IPS-18a (cell line): ENCODE measurements around the gene N4BP2L1.

ENCODE experiments used
- H3K27ac ChIP-seq: one replicate; pipeline ENCODE4 v1.5.1; 2013; ENCODE audit warnings: low read length
- H3K27me3 ChIP-seq: one replicate; pipeline ENCODE4 v1.6.1; 2013; ENCODE audit warnings: mild to moderate bottlenecking, low read length; ENCODE audit not compliant: control insufficient read depth, insufficient read depth
- H3K36me3 ChIP-seq: one replicate; pipeline ENCODE4 v1.6.1; 2013; ENCODE audit warnings: low read depth, low read length; ENCODE audit not compliant: control insufficient read depth
- H3K4me1 ChIP-seq: one replicate; pipeline ENCODE4 v1.6.1; 2013; ENCODE audit warnings: low read depth, low read length; ENCODE audit not compliant: control insufficient read depth
- H3K4me3 ChIP-seq: one replicate; pipeline ENCODE4 v1.5.1; 2013; ENCODE audit warnings: low read length
- H3K9ac ChIP-seq: one replicate; pipeline ENCODE4 v1.6.1; 2013; ENCODE audit warnings: mild to moderate bottlenecking, low read length, moderate library complexity
- H3K9me3 ChIP-seq: one replicate; pipeline ENCODE4 v1.6.1; 2013; ENCODE audit warnings: low read depth, low read length; ENCODE audit not compliant: control insufficient read depth

Gene N4BP2L1

GRCh38 chr13:32454886-32455593 is 27.1 kb upstream of the N4BP2L1 start:
- H3K9me3 ChIP-seq, result peaks cover 3% of the 10 kb centered on the region
- no peaks in the 10 kb centered on the region for H3K27me3 ChIP-seq
- H3K36me3 ChIP-seq, result no peaks in the 10 kb centered on the region
- no peak overlapping the region for H3K27ac ChIP-seq
- H3K9ac ChIP-seq, result no peak overlapping the region
- no peaks in the 10 kb centered on the region for H3K4me1 ChIP-seq
- no peak overlapping the region for H3K4me3 ChIP-seq

GRCh38 chr13:32453981-32454380 is 26.1 kb upstream of the N4BP2L1 start:
- Histone ChIP-seq H3K4me3 (no peak overlapping the region), H3K27me3 (no peaks in the 10 kb centered on the region), H3K9me3 (peaks cover 3% of the 10 kb centered on the region), H3K27ac (no peak overlapping the region), H3K36me3 (no peaks in the 10 kb centered on the region), H3K4me1 (no peaks in the 10 kb centered on the region), H3K9ac (no peak overlapping the region)

DNA sequence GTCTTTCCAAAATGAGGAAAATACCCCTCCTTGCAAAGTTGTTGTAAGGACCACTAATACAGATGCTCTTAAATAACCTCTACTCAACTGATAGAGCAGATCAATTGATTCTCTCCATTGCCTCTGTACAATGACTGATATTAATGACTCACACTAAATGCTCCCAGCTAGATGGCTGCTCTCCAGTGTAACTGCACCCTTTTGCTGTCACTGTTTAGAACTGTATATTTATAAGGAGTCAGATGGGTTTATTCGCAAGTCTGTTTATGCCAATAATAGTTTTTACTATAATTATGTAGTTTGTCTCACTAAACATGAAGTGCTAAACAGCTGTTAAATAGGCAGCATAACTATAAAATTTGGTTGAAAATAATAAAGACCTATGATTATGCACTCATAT is 21.0 kb upstream of the N4BP2L1 start:
- H3K27me3 ChIP-seq, result no peaks in the 10 kb centered on the region
- no peaks in the 10 kb centered on the region for H3K9me3 ChIP-seq
- H3K9ac ChIP-seq, result no peak overlapping the region
- no peak overlapping the region for H3K27ac ChIP-seq
- H3K4me1 ChIP-seq, result no peaks in the 10 kb centered on the region
- H3K36me3 ChIP-seq, result no peaks in the 10 kb centered on the region
- no peak overlapping the region for H3K4me3 ChIP-seq

- no peaks in the 10 kb centered on the region for H3K4me1 ChIP-seq
- no peaks in the 10 kb centered on the region for H3K36me3 ChIP-seq
- H3K4me3 ChIP-seq, result no peak overlapping the region
- no peak overlapping the region for H3K27ac ChIP-seq
- no peak overlapping the region for H3K9ac ChIP-seq
- no peaks in the 10 kb centered on the region for H3K9me3 ChIP-seq
- H3K27me3 ChIP-seq, result no peaks in the 10 kb centered on the region
Observed at GRCh38 chr13:32447894-32448623, 20.1 kb upstream of the N4BP2L1 start.

DNA sequence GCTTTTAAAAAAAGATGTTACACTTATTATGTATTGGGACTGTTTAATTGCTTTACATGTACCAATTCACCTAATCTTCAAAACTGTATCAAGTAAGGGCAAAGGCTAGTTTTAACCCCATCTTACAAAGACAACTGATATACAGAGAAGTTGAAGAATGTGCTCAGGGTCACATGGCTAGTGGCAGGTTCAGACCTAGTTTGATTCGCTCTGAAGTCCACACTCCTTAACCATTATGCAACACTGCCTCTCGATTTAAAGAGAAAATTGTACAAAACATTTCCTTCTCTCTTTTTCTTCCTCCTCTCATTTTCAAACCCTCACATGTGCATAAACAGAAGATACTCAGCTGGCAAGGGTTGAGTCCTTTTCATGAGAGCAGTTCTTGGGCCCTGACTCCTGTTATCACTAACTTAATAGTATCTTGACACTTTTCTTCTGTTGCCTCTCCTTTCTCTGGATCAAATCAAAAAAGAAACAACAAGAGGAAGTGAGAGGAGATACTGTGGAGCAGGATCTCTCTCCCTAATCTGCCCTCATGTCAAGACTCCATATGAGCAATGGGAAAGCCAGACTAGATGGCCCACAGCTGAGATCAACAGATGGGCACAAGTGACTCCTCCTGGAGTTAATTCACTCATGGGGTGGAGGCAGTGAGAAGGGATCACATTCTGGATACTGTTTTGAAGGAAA is 19.0 kb upstream of the N4BP2L1 start:
- Histone ChIP-seq H3K9me3 (no peaks in the 10 kb centered on the region), H3K27me3 (no peaks in the 10 kb centered on the region), H3K4me1 (no peaks in the 10 kb centered on the region), H3K27ac (no peak overlapping the region), H3K9ac (no peak overlapping the region), H3K4me3 (no peak overlapping the region), H3K36me3 (no peaks in the 10 kb centered on the region)

GRCh38 chr13:32446220-32446619 is 18.3 kb upstream of the N4BP2L1 start:
- Histone ChIP-seq H3K4me3 (no peak overlapping the region), H3K27me3 (no peaks in the 10 kb centered on the region), H3K9me3 (no peaks in the 10 kb centered on the region), H3K4me1 (no peaks in the 10 kb centered on the region), H3K36me3 (no peaks in the 10 kb centered on the region), H3K27ac (no peak overlapping the region), H3K9ac (no peak overlapping the region)

DNA sequence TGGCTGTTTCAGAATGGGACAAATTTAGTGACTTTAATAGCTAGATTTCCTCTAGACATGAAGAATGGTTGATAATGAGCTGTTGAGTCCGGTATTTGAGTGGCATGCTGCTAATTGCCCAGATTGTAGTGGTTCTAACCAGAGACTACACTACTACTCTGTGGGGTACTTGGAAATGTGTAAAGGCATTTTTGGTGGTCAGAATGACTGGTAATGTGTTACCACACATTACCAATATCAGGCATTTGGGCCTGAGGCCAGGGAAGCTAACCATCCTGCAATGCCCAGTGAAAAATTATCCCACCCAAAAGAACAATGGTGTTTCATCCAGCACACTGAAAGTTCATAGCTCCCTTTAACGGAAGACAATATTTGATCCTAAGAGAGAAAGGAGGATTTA is 17.5 kb upstream of the N4BP2L1 start:
- no peak overlapping the region for H3K27ac ChIP-seq
- no peak overlapping the region for H3K9ac ChIP-seq
- no peaks in the 10 kb centered on the region for H3K36me3 ChIP-seq
- H3K4me1 ChIP-seq, result no peaks in the 10 kb centered on the region
- H3K4me3 ChIP-seq, result no peak overlapping the region
- H3K9me3 ChIP-seq, result no peaks in the 10 kb centered on the region
- H3K27me3 ChIP-seq, result no peaks in the 10 kb centered on the region

DNA sequence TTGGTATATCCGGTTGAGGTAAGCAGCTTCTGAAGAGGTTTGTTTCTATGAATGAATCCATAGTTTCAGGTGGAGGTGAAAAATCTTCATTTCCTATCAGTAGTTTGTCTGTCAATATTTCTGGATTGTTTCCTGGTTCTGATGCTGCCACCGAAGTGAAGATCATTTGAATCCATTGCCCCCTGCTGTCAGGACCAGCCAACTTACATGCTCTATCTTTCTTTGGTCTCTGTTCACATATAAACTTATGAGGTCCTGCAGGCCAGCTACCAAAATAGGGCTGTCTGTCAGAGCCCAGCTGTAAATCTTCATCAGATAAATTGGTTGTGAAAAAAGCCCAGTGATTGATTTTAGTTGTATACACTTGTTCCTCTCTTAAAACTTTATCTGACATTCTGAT is 15.2 kb upstream of the N4BP2L1 start:
- no peaks in the 10 kb centered on the region for H3K9me3 ChIP-seq
- H3K4me1 ChIP-seq, result no peaks in the 10 kb centered on the region

DNA sequence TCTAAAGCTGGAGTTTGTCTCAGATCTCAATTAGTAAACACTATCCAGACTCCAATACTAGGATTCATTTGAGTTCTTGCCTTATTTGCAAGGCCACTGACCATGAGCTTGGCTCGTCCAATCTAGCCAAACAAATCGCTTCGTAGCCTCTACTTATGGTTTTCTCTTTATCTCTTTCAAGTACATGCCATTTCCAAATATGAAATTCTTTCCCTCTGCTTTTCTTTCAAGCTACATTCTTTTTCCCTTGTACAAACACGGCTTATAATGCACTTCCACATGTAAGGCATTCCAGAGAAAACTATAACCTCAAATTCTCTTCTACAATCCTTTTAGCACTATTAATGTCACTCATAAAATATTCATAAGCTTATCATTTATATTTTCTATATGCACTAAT is 10.9 kb upstream of the N4BP2L1 start:
- Histone ChIP-seq H3K36me3 (no peaks in the 10 kb centered on the region), H3K27me3 (no peaks in the 10 kb centered on the region), H3K4me3 (no peak overlapping the region), H3K9ac (no peak overlapping the region), H3K27ac (no peak overlapping the region), H3K4me1 (no peaks in the 10 kb centered on the region), H3K9me3 (no peaks in the 10 kb centered on the region)

More for the DNA sequence above, 15.2 kb upstream of the N4BP2L1 start:
- Histone ChIP-seq H3K9ac (no peak overlapping the region), H3K27ac (no peak overlapping the region), H3K27me3 (no peaks in the 10 kb centered on the region), H3K36me3 (no peaks in the 10 kb centered on the region), H3K4me3 (no peak overlapping the region)

DNA sequence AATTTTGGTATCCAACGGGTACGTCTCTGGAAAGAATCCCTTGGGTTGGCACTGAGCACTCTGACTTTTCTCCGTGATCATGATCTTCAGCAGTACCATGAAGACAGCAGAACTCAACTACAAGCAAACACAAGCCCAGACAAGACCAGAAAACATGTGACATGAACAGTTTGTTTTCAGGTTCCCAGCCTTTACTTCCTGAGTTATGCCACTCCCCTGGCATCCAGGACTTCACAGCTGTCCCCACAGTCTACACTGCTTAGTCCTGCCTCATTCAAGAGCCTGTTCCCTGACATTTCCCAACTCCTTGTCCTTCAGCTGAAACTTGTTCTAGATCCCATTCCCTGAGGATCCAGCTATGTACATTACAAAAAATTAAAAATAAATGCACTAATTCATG is 4.9 kb upstream of the N4BP2L1 start:
- no peaks in the 10 kb centered on the region for H3K36me3 ChIP-seq
- H3K4me1 ChIP-seq, result no peaks in the 10 kb centered on the region
- H3K9ac ChIP-seq, result no peak overlapping the region
- H3K4me3 ChIP-seq, result no peak overlapping the region
- H3K9me3 ChIP-seq, result no peaks in the 10 kb centered on the region
- H3K27me3 ChIP-seq, result peaks cover 5% of the 10 kb centered on the region
- H3K27ac ChIP-seq, result no peak overlapping the region

GRCh38 chr13:32431361-32431760 is 3.4 kb upstream of the N4BP2L1 start:
- Histone ChIP-seq H3K9me3 (no peaks in the 10 kb centered on the region), H3K27me3 (peaks cover 12% of the 10 kb centered on the region), H3K4me1 (peaks cover 3% of the 10 kb centered on the region), H3K4me3 (no peak overlapping the region), H3K36me3 (no peaks in the 10 kb centered on the region), H3K27ac (no peak overlapping the region), H3K9ac (no peak overlapping the region)
